ENCODE results near the gene PSG3.
"Not testable (repeated sequence)": the region's sequence is repeated elsewhere in the genome, so short reads cannot be mapped to it uniquely, and the experiment has no call there.

DNA sequence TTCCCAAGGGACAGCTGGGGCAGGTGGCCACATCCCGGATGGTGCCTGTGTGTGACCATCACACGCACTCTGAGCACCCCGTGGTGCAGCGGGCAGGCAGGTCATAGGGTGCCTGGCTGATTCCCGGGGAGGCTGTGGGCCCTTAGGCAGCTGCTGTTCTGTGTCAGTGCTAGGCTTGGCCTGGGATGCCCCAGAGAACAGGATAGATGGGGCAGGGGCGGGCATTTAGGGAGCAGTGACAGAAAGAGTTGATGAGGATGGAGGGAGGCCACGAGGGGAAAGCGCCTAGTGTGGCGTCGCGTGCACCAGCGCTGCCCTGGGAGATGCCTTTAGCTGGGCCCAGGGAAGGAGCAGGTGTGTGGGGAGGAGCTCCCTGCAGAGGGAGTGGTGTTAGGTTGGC lies 26.6 kb upstream of the PSG3 start:
- TF ChIP-seq CTCF, POLR2A (IDR thresholded peaks at IDR 0.05): not testable (repeated sequence)
